Uterus (tissue), 2 donors: ENCODE results near the gene CLCA1.

Experiments
- POLR2A ChIP-seq, 2 donors: fragments of 450-650 bp; IDR thresholded peaks; one replicate each; pipeline ENCODE4 v1.6.1; 2016; ENCODE audit warnings: antibody characterized with exemption in 2 of 2, mild to moderate bottlenecking in 1 of 2, moderate library complexity in 1 of 2
- TF ChIP-seq, protein P1 (sequence below), 4 experiments: fragments of 200-600 bp in 2 of 4; fragments of 450-650 bp in 2 of 4; sonication (generic) in 2 of 4; IDR thresholded peaks; one replicate each; pipeline ENCODE4 v1.5.1; 2016 to 2019; ENCODE audit warnings: antibody characterized with exemption in 4 of 4, mild to moderate bottlenecking in 2 of 4, moderate library complexity in 1 of 4

- TF ChIP-seq, protein P1, sequence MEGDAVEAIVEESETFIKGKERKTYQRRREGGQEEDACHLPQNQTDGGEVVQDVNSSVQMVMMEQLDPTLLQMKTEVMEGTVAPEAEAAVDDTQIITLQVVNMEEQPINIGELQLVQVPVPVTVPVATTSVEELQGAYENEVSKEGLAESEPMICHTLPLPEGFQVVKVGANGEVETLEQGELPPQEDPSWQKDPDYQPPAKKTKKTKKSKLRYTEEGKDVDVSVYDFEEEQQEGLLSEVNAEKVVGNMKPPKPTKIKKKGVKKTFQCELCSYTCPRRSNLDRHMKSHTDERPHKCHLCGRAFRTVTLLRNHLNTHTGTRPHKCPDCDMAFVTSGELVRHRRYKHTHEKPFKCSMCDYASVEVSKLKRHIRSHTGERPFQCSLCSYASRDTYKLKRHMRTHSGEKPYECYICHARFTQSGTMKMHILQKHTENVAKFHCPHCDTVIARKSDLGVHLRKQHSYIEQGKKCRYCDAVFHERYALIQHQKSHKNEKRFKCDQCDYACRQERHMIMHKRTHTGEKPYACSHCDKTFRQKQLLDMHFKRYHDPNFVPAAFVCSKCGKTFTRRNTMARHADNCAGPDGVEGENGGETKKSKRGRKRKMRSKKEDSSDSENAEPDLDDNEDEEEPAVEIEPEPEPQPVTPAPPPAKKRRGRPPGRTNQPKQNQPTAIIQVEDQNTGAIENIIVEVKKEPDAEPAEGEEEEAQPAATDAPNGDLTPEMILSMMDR (IDR thresholded peaks at IDR 0.05), result no peak
- no peak for TF ChIP-seq POLR2A (IDR thresholded peaks at IDR 0.05)
Measured at GRCh38 chr1:86448670-86449069, 20.1 kb upstream of the CLCA1 start.
